ENCODE results near the gene SIVA1. TPM values are rescaled to one million over a fixed set of nuclear protein-coding genes. Genes with fewer than 3 reads are reported as not detected.

Gene SIVA1
- total RNA-seq, 6 experiments from 2014 or later = 38.1 to 252 (median 50.6) TPM

DNA sequence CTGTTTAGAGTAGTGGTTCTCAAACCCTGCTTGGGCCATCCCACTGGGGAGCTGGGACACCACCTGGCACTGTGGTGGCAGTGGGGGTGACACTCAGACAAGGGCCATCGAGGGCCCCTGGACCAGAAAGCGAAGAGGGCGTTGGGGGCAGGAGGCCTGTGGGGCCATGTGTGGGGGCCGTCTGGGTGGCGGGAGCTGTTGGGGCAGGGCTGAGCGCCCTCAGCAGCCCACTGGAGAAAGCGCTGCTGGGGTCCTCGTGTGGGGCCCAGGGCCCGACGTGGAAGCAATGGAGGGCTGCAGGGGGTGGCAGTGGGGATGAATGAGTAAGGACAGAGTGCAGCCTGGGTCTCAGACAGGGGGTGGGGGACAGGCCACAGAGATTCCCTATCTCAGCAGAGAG is 34.8 kb upstream of the SIVA1 start:
- no peaks in the 10 kb centered on the region for H3K9me3 ChIP-seq
- DNase-seq (no peak), ATAC-seq (no peak)
- TF ChIP-seq, protein P1, sequence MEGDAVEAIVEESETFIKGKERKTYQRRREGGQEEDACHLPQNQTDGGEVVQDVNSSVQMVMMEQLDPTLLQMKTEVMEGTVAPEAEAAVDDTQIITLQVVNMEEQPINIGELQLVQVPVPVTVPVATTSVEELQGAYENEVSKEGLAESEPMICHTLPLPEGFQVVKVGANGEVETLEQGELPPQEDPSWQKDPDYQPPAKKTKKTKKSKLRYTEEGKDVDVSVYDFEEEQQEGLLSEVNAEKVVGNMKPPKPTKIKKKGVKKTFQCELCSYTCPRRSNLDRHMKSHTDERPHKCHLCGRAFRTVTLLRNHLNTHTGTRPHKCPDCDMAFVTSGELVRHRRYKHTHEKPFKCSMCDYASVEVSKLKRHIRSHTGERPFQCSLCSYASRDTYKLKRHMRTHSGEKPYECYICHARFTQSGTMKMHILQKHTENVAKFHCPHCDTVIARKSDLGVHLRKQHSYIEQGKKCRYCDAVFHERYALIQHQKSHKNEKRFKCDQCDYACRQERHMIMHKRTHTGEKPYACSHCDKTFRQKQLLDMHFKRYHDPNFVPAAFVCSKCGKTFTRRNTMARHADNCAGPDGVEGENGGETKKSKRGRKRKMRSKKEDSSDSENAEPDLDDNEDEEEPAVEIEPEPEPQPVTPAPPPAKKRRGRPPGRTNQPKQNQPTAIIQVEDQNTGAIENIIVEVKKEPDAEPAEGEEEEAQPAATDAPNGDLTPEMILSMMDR (IDR thresholded peaks at IDR 0.05) = no peak
- no peak for TF ChIP-seq POLR2A (IDR thresholded peaks at IDR 0.05)
- H3K4me1 ChIP-seq = no peaks in the 10 kb centered on the region
- no peak overlapping the region for H3K4me3 ChIP-seq
- peaks cover 0 to 26% (median 10%) of the 10 kb centered on the region in 4 donors for H3K36me3 ChIP-seq
- no peaks in the 10 kb centered on the region for H3K27me3 ChIP-seq
- intact Hi-C loops (cut with DNase I) = no loop called here
- no peak overlapping the region for H3K27ac ChIP-seq
- WGBS (ENCODE audit: insufficient coverage, low coverage, low lambda C conversion rate, missing lambda C conversion rate) = 78% methylated on average over 4 of the region's 10 CpGs

DNA sequence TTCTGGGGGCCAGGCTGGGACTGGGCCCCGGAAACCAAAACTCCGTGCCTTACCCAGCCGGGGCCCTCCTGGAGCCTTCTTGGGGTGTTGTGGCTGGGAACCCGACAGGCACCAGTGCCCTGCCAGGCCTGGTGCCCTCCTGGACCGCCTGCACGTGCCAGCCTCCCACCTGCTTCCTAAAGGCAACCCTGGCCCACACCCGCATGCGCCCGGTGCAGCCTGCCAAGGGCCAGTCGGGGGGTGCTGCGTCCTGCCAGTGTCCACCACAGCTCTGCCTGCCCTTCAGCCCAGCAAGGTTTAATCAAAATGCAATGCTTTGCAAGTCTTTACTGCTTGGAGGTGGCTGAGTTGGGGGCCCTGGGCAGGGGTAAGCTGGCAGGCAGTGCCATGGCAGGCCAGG is 34.1 kb upstream of the SIVA1 start:
- no peak for ATAC-seq
- Histone ChIP-seq H3K9me3 (no peaks in the 10 kb centered on the region), H3K36me3 (peaks cover 0 to 20% (median 9%) of the 10 kb centered on the region in 4 donors), H3K4me1 (peaks cover 0 to 5% (median 2%) of the 10 kb centered on the region in 4 donors), H3K27me3 (no peaks in the 10 kb centered on the region), H3K27ac (no peak overlapping the region), H3K4me3 (no peak overlapping the region)
- no CpG with 5 or more reads among the region's 11 CpGs for WGBS (ENCODE audit: insufficient coverage, low coverage, low lambda C conversion rate, missing lambda C conversion rate)
- TF ChIP-seq, protein P1 (IDR thresholded peaks at IDR 0.05) = no peak
- no peak for TF ChIP-seq POLR2A (IDR thresholded peaks at IDR 0.05)
- no peak for DNase-seq
- intact Hi-C loops (cut with DNase I) = no loop called here

DNA sequence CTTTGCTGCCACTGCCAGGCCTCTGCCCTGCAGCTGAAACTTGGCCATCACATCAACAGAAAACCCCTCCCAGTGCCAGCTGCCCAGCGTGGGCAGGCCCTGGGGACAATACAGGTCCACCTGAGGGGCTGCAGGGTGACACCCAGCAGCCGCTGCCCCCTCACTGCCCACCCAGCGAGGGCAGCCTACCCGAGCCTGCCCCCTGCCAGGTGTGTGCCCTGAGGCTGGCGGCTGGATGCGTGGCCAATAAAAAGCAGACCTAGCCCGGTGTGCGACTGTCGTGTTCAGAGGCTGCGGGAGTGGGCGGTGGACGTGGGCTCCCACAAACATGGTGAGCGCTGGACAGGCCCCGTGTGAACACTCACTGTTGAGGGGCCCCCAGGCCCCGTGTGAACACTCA is 33.6 kb upstream of the SIVA1 start:
- DNase-seq (no peak), ATAC-seq (no peak)
- WGBS (ENCODE audit: insufficient coverage, low coverage, low lambda C conversion rate, missing lambda C conversion rate) = no CpG with 5 or more reads among the region's 15 CpGs
- no peak overlapping the region for H3K4me3 ChIP-seq
- H3K27ac ChIP-seq = no peak overlapping the region
- H3K27me3 ChIP-seq = no peaks in the 10 kb centered on the region
- TF ChIP-seq POLR2A (IDR thresholded peaks at IDR 0.05) = no peak
- TF ChIP-seq, protein P1 (IDR thresholded peaks at IDR 0.05) = no peak
- intact Hi-C loops (cut with DNase I) = no loop called here
- peaks cover 0 to 5% (median 2%) of the 10 kb centered on the region in 4 donors for H3K4me1 ChIP-seq
- H3K9me3 ChIP-seq = no peaks in the 10 kb centered on the region
- peaks cover 0 to 16% (median 7%) of the 10 kb centered on the region in 4 donors for H3K36me3 ChIP-seq

DNA sequence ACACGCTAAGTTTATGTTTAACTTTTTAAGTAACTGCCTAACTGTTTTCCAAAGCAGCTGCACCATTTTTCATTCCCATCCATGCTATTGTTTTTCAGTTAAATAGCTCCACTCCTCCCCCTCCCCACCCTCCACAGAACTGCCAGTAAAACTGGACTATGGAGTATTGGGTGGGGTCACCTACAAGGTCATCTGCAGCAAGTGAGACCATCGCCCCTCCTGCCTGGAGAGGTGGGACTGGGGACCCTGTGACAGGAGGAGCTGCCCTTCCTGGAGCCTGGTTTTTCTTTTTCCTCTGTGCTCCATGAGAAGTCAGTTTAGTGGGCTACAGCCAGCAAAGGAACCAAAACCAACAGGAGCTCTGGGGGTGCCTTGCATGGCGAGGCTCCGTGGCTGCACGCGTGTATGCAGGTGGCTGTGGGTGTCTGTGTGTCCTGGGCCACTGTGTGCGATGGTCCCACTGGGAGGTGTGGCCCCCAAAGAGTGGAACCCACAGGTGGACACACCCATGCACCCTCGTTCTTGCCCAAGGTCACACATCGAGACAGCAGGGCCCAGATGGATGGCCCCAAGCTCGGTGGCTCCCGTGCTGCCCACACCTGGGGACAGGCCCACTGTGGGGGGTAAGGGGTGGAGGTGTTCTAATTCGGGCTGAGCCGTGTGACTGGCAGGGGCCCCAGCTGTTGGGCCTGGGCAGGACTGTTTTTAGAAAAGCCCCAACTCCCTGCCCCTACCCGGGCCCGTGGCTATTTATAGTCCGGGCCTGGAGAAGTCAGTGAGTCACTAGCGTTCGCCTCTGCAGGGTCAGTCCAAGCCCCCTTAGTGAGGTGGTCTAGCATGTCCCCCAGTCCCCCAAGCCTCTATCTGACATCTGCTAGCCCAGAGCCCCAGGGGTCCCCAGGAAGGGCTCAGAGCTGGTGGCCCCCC is 31.2 kb upstream of the SIVA1 start:
- Histone ChIP-seq H3K9me3 (no peaks in the 10 kb centered on the region), H3K36me3 (peaks cover 0 to 10% (median 1%) of the 10 kb centered on the region in 4 donors), H3K4me1 (peaks cover 0 to 28% (median 11%) of the 10 kb centered on the region in 4 donors), H3K4me3 (no peak overlapping the region), H3K27ac (no peak overlapping the region), H3K27me3 (no peaks in the 10 kb centered on the region)
- DNase-seq = no peak
- intact Hi-C loops (cut with DNase I) = no loop called here
- 90% methylated on average over 7 of the region's 18 CpGs for WGBS (ENCODE audit: insufficient coverage, low coverage, low lambda C conversion rate, missing lambda C conversion rate)
- TF ChIP-seq, protein P1 (IDR thresholded peaks at IDR 0.05) = no peak
- no peak for ATAC-seq

All from right lobe of liver (tissue), 6 donors.